Esophagus squamous epithelium (tissue), 5 donors: Measurements from ENCODE around the gene PTDSS2. TPM values are rescaled to one million over a fixed set of nuclear protein-coding genes. Genes with fewer than 3 reads are reported as not detected.
"Not testable (repeated sequence)": the region's sequence is repeated elsewhere in the genome, so short reads cannot be mapped to it uniquely, and the experiment has no call there.

Experiments used
- DNase-seq: peaks from one replicate; lab custom pipeline; 2025; lab: John Stamatoyannopoulos, UW
- H3K27ac ChIP-seq, 4 donors: fragments of 200-600 bp; sonication (generic); one replicate each; pipeline ENCODE4 v1.5.1; 2016 to 2019; ENCODE audit warnings: mild to moderate bottlenecking in 1 of 4
- H3K27me3 ChIP-seq, 4 donors: fragments of 200-600 bp; sonication (generic); 1 replicate in 3 of 4; 2 replicates in 1 of 4; pipeline versions ENCODE4 v1.5.1 to v1.6.0; 2017 to 2021; ENCODE audit warnings: antibody characterized with exemption in 1 of 4
- H3K36me3 ChIP-seq, 3 donors: fragments of 200-600 bp; sonication (generic); one replicate each; pipeline ENCODE4 v1.5.1; 2016 to 2019
- H3K4me1 ChIP-seq, 3 donors: fragments of 200-600 bp; sonication (generic); one replicate each; pipeline ENCODE4 v1.5.1; 2017 to 2019
- H3K4me3 ChIP-seq, 4 donors: fragments of 200-600 bp; sonication (generic); 1 replicate in 3 of 4; 2 replicates in 1 of 4; pipeline ENCODE4 v1.5.1; 2016 to 2019; ENCODE audit warnings: mild to moderate bottlenecking in 2 of 4, moderate library complexity in 1 of 4
- H3K9me3 ChIP-seq, 3 donors: fragments of 200-600 bp; sonication (generic); one replicate each; pipeline ENCODE4 v1.5.1; 2016 to 2019
- POLR2A ChIP-seq, 4 donors: fragments of 450-650 bp; IDR thresholded peaks; one replicate each; pipeline ENCODE4 v1.6.1; 2017; ENCODE audit warnings: antibody characterized with exemption in 4 of 4, mild to moderate bottlenecking in 4 of 4, moderate library complexity in 3 of 4
- WGBS, 2 donors: methylation state at CpG; one replicate each; pipeline ENCODE4 v1.1.5; 2018; 5-methylcytosine and 5-hydroxymethylcytosine counted together
- intact Hi-C: fragments of 100-400 bp; cut with DNase I; formaldehyde crosslinking; loops from one replicate; pipeline ENCODE4 v1.15.0; 2022
- total RNA-seq, 4 donors: library from RNA; depleted of rRNA; stranded (reverse); fragments of >200 nt; gene quantifications; one replicate each; pipeline ENCODE4 v1.1.0, GENCODE V29; 2016
- TF ChIP-seq, protein P1 (sequence below), 6 experiments: fragments of 450-650 bp in 4 of 6; fragments of 200-600 bp in 2 of 6; sonication (generic) in 2 of 6; IDR thresholded peaks; one replicate each; pipeline ENCODE4 v1.5.1; 2016 to 2019; ENCODE audit warnings: antibody characterized with exemption in 6 of 6, mild to moderate bottlenecking in 4 of 6, moderate library complexity in 4 of 6
- donor health status: DM: yes; HTN: yes; CAD: no.

The PTDSS2 gene
- total RNA-seq, 4 donors from 2014 or later, result 15.8 to 34.3 (median 22.8) TPM

DNA sequence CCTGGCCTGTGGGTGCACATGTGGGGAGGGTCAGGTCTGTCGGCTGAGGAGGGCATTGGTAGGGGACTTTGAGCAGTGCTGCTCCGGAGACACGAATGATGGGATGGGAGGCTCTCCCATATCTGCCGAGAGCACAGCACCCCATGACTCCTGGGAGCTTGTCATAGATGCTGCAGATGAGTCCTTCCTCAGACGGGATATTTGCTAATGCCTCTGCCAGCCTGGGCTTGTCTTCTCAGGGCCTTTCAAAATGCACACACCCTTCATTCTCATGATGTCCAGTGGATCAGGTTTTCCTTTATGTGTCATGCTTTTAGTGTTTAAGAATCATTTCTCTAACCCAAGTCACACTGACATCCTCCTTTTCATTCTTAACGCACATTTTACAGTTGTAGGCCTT is 65.1 kb downstream of the PTDSS2 start:
- Histone ChIP-seq H3K9me3 (no peaks in the 10 kb centered on the region), H3K27me3 (no peaks in the 10 kb centered on the region), H3K36me3 (peaks cover 0 to 36% (median 0%) of the 10 kb centered on the region in 3 donors), H3K4me3 (no peak overlapping the region), H3K27ac (peak overlapping the region; percentile 83 to 94 (median 90)), H3K4me1 (peaks cover 8 to 63% (median 14%) of the 10 kb centered on the region in 3 donors)
- DNase-seq, result no peak
- intact Hi-C loops, result loop anchor here (5.0 kb wide), 1 partner anchor 68 kb away; no protein-coding TSS in a partner anchor
- 50% methylated on average over 6 of the region's 6 CpGs for WGBS, 2 donors
- TF ChIP-seq POLR2A (IDR thresholded peaks at IDR 0.05), result peak in 2 of 4 donors; percentile 13 to 42
- TF ChIP-seq, protein P1, sequence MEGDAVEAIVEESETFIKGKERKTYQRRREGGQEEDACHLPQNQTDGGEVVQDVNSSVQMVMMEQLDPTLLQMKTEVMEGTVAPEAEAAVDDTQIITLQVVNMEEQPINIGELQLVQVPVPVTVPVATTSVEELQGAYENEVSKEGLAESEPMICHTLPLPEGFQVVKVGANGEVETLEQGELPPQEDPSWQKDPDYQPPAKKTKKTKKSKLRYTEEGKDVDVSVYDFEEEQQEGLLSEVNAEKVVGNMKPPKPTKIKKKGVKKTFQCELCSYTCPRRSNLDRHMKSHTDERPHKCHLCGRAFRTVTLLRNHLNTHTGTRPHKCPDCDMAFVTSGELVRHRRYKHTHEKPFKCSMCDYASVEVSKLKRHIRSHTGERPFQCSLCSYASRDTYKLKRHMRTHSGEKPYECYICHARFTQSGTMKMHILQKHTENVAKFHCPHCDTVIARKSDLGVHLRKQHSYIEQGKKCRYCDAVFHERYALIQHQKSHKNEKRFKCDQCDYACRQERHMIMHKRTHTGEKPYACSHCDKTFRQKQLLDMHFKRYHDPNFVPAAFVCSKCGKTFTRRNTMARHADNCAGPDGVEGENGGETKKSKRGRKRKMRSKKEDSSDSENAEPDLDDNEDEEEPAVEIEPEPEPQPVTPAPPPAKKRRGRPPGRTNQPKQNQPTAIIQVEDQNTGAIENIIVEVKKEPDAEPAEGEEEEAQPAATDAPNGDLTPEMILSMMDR (IDR thresholded peaks at IDR 0.05), result no peak

DNA sequence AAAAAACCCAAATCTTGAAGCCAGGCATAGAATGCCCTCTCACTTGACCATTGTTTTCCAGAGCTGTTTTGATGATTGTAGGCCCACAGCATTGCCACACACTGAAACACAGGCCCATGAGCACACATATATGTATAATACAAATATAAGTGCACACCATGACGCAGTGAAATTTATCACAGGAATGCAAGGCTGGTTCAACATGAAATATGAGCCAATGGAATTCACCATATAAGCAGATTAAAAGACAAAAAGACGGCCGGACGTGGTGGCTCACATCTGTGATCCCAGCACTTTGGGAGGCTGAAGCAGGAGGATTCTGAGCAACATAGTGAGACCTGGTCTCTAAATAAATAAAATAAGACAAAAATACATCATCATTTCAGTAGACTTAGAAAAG is 66.3 kb downstream of the PTDSS2 start:
- Histone ChIP-seq H3K27me3 (no peaks in the 10 kb centered on the region), H3K27ac (peak overlapping the region; percentile 83 to 94 (median 90)), H3K36me3 (peaks cover 0 to 24% (median 0%) of the 10 kb centered on the region in 3 donors), H3K4me1 (peaks cover 8 to 63% (median 14%) of the 10 kb centered on the region in 3 donors), H3K9me3 (no peaks in the 10 kb centered on the region), H3K4me3 (no peak overlapping the region)
- 88 to 94% methylated on average over 4 of the region's 4 CpGs for WGBS, 2 donors
- intact Hi-C loops, result loop anchor here (5.0 kb wide), 1 partner anchor 69 kb away; no protein-coding TSS in a partner anchor
- no peak for DNase-seq
- TF ChIP-seq POLR2A (IDR thresholded peaks at IDR 0.05), result no peak
- TF ChIP-seq, protein P1 (IDR thresholded peaks at IDR 0.05), result no peak

DNA sequence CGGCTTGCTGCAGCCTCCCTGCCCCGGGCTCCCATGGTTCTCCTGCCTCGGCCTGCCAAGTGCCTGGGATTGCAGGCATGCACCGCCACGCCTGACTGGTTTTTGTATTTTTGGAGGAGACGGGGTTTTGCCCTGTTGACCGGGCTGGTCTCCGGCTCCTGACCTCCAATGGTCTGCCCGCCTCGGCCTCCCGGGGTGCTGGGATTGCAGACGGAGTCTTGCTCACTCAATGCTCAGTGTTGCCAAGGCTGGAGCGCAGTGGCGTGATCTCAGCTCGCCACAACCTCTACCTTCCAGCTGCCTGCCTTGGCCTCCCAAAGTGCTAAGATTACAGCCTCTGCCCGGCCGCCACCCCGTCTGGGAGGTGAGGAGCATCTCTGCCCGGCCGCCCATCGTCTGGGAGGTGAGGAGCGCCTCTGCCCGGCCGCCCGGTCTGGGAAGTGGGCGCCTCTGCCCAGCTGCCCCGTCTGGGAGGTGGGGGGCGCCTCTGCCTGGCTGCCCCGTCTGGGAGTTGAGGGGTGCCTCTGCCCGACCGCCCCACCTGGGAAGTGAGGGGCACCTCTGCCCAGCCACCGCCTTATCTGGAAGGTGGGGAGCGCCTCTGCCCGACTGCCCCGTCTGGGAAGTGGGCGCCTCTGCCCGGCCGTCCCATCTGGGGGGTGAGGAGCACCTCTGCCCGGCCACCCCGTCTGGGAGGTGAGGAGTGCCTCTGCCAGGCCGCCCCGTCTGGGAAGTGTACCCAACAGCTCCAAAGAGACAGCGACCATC is 67.0 kb downstream of the PTDSS2 start:
- 96 to 100% methylated on average over 2 to 13 of the region's 43 CpGs for WGBS, 2 donors
- H3K4me3 ChIP-seq, H3K27me3 ChIP-seq, H3K9me3 ChIP-seq, DNase-seq: not testable (repeated sequence)
- Histone ChIP-seq H3K4me1 (peaks cover 8 to 63% (median 14%) of the 10 kb centered on the region in 3 donors), H3K36me3 (peaks cover 0 to 17% (median 0%) of the 10 kb centered on the region in 3 donors), H3K27ac (peak overlapping the region; percentile 52 to 94 (median 90))
- intact Hi-C loops, result loop anchor here (5.0 kb wide), 1 partner anchor 70 kb away; no protein-coding TSS in a partner anchor

DNA sequence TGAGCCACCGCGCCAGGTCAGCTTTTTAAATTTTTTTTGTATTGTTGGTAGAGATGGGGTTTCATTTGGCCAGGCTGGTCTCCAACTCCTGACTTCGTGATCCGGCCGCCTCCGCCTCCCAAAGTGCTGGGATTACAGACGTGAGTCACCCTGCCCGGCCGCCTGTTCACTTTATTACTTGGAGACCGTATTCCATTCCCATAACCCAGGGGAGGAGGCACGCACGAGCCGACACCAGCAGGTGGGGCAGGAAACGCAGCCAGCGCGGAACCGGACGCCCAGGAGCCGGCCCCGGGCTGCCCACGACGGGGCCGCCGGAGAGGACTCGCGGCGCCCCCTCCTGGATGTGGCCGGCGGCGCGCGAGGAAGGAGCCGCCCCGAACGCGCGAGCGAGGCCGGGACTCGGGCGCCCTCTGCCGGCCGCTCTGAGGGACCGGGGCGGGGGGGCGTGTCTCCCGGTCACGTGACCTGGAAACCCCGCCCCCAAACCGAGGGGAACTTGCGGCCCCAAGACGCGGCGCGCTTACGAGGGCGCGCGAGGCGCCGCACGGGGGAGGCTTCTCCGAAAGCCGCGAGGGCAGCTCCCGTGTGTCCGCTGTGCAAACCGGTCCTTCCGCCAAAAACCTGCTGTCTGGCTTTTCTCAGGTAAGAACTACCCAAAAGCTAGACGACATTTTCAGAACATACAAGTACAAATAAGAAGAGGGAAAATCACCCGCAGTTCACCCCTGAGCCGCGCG is 68.6 kb downstream of the PTDSS2 start:
- intact Hi-C loops, result loop anchor here (5.0 kb wide), 1 partner anchor 71 kb away; no protein-coding TSS in a partner anchor
- DNase-seq, result peak; percentile 68
- WGBS, 2 donors, result 8 to 51% methylated on average over 7 to 29 of the region's 74 CpGs
- Histone ChIP-seq H3K27ac (peak overlapping the region; percentile 86 to 94 (median 90)), H3K9me3 (no peaks in the 10 kb centered on the region), H3K4me3 (peak overlapping the region in 3 of 4 donors; percentile 25 to 57 (median 36)), H3K27me3 (no peaks in the 10 kb centered on the region), H3K36me3 (peaks cover 0 to 6% (median 0%) of the 10 kb centered on the region in 3 donors), H3K4me1 (peaks cover 8 to 53% (median 14%) of the 10 kb centered on the region in 3 donors)
- TF ChIP-seq POLR2A (IDR thresholded peaks at IDR 0.05), result peak in 1 of 4 donors; percentile 29
- TF ChIP-seq, protein P1 (IDR thresholded peaks at IDR 0.05), result peak; percentile 97 to 100 (median 100)

DNA sequence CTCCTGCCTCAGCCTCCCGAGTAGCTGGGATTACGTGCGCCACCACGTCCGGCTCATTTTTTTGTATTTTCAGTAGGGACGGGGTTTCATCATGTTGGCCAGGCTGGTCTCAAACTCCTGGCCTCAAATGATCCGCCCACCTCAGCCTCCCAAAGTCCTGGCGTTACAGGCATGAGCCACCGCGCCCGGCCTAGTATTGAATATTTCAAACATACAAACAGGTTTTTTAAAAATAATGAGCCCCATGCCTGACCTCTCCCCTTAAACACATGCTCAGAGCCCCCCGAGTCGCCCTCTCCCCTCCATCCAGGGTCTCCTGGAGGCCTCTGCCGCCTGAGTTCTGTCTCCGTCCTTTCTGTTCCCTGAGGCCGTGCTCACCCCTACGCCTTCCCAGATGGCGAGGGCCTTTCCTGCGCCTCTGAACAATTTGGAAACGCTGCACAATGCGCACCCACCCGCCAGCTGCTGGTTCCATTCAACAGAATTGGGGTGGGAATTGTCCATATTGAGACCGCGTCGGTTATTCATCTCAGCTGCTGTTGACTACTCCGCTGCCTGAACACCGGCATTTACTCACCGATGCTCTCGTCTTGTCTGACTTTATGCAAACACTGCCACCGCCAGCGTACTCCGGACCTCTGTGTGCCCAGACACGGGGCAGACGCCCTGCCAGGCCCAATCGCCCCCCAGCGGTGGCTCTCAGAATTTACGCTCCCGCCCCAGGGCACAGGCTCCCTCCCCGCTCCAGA is 70.5 kb downstream of the PTDSS2 start:
- no peak for TF ChIP-seq POLR2A (IDR thresholded peaks at IDR 0.05)
- TF ChIP-seq, protein P1 (IDR thresholded peaks at IDR 0.05), result no peak
- Histone ChIP-seq H3K9me3 (no peaks in the 10 kb centered on the region), H3K36me3 (no peaks in the 10 kb centered on the region), H3K27me3 (no peaks in the 10 kb centered on the region), H3K4me3 (no peak overlapping the region), H3K4me1 (peaks cover 5 to 35% (median 8%) of the 10 kb centered on the region in 3 donors), H3K27ac (no peak overlapping the region)
- WGBS, 2 donors, result 91 to 93% methylated on average over 37 to 39 of the region's 39 CpGs
- intact Hi-C loops, result loop anchor here (5.0 kb wide), 1 partner anchor 63 kb away; no protein-coding TSS in a partner anchor
- DNase-seq, result no peak
